DMS114 treated with DMSO at 0.1 percent for 48 hours (cell line): ENCODE measurements around the gene DHX15.

Source experiments
- DNase-seq: peaks from one replicate; lab custom pipeline; 2025; ENCODE audit not compliant: unreplicated experiment; lab: John Stamatoyannopoulos, UW

The DHX15 gene

GRCh38 chr4:24584211-24584850 lies at the start of gene DHX15:
TSS of gene DHX15 (minus strand) at chr4:24584554. CDS start at chr4:24584393, 161 bp downstream.
- peak; percentile 91 for DNase-seq

- DNase-seq: no peak
These were observed 47.7 kb upstream of the DHX15 start for GRCh38 chr4:24632011-24632410.

- no peak for DNase-seq
These were observed 46.6 kb upstream of the DHX15 start for GRCh38 chr4:24630937-24631336.

GRCh38 chr4:24625091-24625490 lies 40.7 kb upstream of the DHX15 start:
- DNase-seq: no peak

- DNase-seq: no peak
These were observed 40.0 kb upstream of the DHX15 start for GRCh38 chr4:24624381-24624780.

- DNase-seq: no peak
These were observed 37.9 kb upstream of the DHX15 start for GRCh38 chr4:24622146-24622834.

GRCh38 chr4:24615977-24616376 lies 31.6 kb upstream of the DHX15 start:
- no peak for DNase-seq

GRCh38 chr4:24614881-24615280 lies 30.5 kb upstream of the DHX15 start:
- DNase-seq: no peak

GRCh38 chr4:24613502-24613901 lies 29.1 kb upstream of the DHX15 start:
- DNase-seq: no peak

GRCh38 chr4:24611575-24611974 lies 27.2 kb upstream of the DHX15 start:
- no peak for DNase-seq

GRCh38 chr4:24607334-24607733 lies 23.0 kb upstream of the DHX15 start:
- DNase-seq: no peak

GRCh38 chr4:24605216-24605615 lies 20.9 kb upstream of the DHX15 start:
- DNase-seq: no peak

GRCh38 chr4:24604558-24605214 lies 20.3 kb upstream of the DHX15 start:
- DNase-seq: no peak

GRCh38 chr4:24603343-24603742 lies 19.0 kb upstream of the DHX15 start:
- no peak for DNase-seq

- no peak for DNase-seq
These were observed 16.8 kb upstream of the DHX15 start for GRCh38 chr4:24601121-24601520.

GRCh38 chr4:24599275-24599674 lies 14.9 kb upstream of the DHX15 start:
- DNase-seq: no peak

- no peak for DNase-seq
These were observed 13.7 kb upstream of the DHX15 start for GRCh38 chr4:24598025-24598424.

- DNase-seq: no peak
These were observed 11.3 kb upstream of the DHX15 start for GRCh38 chr4:24595659-24596058.

GRCh38 chr4:24594887-24595286 lies 10.5 kb upstream of the DHX15 start:
- DNase-seq: no peak

- DNase-seq: no peak
These were observed 5.1 kb upstream of the DHX15 start for GRCh38 chr4:24589448-24589847.

GRCh38 chr4:24588216-24588954 lies 4.0 kb upstream of the DHX15 start:
- no peak for DNase-seq
